VCaP (cell line): Measurements from ENCODE around the gene FNDC11.

Experiments used
- H3K27ac ChIP-seq: fragments of 450-650 bp; 2 replicates; pipeline ENCODE4 v1.5.1; 2017
- TF ChIP-seq, protein P1 (sequence below): fragments of 450-650 bp; conservative IDR thresholded peaks from 2 replicates; pipeline ENCODE4 v1.5.1; 2017; ENCODE audit warnings: mild to moderate bottlenecking, moderate library complexity

Gene FNDC11

DNA sequence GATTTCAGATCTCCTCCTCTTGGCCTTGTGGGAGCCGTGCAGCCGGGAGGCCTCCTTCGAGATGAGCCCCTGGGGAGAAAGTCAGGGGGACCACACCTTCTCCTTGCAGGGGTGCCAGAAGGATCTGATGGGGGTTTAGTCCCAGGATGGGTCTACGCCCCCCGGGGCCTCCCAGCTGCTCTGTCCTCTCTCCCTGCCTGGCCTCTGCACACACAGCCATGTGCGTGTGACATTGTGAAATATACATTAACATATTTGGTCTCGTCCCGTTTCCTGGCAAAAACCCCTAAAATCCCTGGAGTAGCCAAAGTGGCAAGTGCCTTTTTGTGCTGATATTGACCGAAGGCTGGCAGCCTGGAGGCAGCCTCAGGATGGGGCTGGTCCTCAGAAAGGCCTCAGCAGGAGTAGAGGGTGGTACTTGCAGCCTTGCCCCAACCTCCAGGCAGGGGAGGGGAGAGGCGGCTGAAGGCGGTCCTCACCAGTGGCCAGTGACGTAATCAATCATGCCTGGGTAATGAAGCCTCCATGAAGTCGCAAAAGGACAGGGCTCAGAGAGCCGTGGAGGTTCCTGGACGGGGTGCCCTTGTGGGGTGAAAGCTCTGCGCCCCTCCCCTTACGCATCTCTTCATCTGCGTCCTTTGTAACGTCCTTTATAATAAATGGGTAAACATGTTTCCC lies 25.2 kb downstream of the FNDC11 start:
- TF ChIP-seq, protein P1, sequence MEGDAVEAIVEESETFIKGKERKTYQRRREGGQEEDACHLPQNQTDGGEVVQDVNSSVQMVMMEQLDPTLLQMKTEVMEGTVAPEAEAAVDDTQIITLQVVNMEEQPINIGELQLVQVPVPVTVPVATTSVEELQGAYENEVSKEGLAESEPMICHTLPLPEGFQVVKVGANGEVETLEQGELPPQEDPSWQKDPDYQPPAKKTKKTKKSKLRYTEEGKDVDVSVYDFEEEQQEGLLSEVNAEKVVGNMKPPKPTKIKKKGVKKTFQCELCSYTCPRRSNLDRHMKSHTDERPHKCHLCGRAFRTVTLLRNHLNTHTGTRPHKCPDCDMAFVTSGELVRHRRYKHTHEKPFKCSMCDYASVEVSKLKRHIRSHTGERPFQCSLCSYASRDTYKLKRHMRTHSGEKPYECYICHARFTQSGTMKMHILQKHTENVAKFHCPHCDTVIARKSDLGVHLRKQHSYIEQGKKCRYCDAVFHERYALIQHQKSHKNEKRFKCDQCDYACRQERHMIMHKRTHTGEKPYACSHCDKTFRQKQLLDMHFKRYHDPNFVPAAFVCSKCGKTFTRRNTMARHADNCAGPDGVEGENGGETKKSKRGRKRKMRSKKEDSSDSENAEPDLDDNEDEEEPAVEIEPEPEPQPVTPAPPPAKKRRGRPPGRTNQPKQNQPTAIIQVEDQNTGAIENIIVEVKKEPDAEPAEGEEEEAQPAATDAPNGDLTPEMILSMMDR, result no peak
- peak overlapping the region; percentile 5; the same call in 1 of the 2 replicates for H3K27ac ChIP-seq

DNA sequence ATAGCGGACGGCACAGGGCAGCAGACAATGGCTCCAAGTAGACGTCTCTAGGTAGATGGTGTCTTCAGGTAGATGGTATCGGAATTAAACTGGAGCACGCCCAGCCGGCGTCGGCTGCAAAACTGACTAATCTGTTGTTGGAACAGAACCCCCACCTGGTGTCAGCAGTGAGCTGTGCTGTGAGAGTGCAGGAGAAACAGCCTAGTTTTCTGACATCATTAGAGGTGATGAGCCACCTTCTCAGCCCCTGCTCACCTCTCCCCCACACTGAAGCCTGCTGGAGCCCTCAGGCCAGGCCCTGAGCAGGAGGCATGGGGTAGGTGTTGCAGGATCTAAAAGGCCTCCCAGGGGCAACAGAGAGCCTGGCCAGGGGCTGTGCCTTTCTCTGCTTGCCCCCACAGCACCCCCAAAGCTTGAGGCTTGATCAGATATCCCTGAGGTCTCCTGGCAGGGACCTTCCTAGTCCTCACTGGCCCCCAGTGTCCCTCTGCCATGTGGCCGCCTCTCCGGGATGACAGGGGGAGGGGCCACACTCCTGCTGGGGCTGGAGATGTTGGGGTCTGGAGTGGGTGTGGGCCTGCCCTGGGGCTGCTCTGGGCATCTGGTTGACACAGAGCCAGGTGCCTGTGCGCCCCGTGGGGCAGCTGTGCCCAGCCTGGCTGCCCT lies 27.0 kb downstream of the FNDC11 start:
- H3K27ac ChIP-seq, result no peak overlapping the region
- TF ChIP-seq, protein P1, result peak; percentile 70

DNA sequence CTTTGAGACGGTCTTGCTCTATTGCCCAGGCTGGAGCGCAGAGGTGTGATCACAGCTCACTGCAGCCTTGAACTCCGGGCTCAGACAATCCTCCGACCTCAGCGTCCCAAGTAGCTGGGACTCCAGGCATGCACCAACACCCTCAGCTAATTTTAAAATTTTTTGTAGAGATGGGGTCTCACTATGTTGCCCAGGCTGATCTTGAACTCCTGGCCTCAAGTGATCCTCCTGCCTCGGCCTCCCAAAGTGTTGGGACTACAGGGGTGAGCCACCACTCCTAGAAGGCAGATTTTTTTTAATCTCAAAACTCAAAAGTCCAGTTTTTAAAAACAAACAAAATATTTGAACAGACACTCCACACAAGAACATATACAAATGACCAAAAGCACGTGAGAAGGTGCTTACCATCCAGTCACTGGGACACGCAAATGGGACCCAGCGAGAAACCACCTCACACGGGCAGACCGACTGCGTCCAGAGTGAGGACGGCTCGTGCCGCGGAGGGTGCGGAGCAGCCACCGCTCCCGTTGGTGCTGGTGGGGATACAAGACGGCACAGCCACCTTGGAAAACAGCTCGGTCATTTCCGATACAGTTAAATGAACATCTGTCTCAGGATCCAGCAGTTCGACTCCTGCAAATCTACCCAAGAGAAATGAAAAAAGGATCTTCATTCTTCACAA lies 28.6 kb downstream of the FNDC11 start:
- TF ChIP-seq, protein P1, result no peak
- no peak overlapping the region for H3K27ac ChIP-seq

DNA sequence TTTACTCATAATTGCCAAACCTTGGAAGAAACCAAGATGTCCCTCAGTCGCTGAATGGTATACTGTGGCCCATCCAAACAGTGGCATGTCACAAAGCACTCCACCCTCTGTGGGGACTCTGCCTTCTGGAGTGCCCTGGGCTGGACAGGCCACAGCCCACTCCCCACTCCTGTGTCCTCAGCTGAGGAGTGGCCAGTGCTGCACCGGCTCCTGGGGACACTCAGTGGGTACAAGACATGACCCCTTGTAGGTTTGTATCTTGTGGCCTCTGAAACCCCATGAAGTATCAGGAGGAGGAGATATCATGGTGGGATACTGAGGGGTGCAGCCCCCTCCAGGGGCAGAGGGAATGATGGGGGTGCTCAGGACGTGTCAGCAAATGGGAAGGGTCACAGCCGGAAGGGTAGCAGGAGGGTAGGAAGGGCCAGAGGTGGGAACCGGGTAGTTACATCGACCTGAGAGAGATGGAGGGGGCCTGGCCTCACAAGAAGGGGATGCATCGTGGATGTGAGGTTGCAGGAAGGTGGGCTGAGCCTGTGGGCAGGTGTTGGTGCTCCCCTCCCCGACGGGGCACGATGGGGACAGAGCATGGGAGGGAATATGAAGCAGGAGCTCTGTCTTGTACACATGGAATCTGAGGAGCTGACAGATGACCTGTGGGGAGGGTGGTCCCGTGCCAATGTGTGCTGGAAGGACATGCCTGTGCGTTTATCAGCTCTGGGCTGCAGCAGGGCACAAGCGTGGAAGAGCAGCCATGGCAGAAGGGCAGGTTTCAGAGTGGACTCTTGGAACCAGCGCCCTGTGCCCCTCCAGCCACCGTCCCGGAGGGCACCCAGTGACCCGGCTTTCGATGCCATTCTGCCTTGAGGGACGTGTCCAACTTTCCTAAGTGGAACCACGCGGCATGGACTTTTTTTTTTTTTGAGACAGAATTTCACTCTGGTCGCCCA lies 31.9 kb downstream of the FNDC11 start:
- TF ChIP-seq, protein P1, result no peak
- H3K27ac ChIP-seq, result peak overlapping the region; percentile 95; the same call in 1 of the 2 replicates

DNA sequence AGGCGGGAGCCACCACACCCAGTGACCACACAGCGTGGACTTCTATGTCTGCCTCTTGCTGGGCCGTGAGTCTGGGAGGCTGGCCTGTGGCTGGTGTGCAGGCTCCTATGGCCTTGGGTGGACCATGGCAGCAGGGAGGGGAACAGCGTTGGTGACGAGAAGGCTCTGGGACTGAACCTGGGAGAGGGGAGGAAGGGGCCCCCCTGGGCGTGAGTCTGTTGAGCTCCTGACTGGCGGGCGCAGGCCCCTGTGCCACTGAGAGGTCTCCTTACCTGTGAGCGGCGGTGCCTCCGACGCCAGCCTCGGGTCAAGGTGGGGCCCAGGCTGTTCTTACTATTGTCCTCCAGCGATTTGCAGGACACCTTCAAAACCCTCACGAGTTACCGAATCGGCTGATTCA lies 32.8 kb downstream of the FNDC11 start:
- H3K27ac ChIP-seq, result peak overlapping the region; percentile 95; the same call in 1 of the 2 replicates
- TF ChIP-seq, protein P1, result no peak

DNA sequence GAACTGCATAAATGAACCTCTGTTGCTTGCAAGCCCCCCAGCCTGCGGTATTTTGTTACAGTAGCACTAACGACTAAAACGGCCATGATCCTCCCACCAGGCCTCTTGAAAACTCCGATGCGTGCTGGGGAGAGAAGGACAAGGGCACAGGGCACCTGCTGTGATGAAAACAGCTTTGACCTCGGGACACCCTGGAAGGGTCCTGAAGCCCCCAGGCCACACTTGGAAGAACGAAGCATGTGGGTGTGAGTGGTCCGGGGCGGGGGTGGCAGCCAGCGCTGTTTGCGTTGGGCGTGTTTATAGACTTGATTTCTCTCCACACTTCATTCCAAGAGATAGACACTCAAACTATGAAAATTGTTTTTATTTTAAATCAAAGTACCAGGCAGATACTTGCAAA lies 33.3 kb downstream of the FNDC11 start:
- TF ChIP-seq, protein P1, result no peak
- H3K27ac ChIP-seq, result peak overlapping the region; percentile 95
